ENCODE results near the gene LSMEM2. TPM values are rescaled to one million over a fixed set of nuclear protein-coding genes. Genes with fewer than 3 reads are reported as not detected.

Gene LSMEM2
- total RNA-seq, 1 experiment from 2014 or later = 0.57 TPM

DNA sequence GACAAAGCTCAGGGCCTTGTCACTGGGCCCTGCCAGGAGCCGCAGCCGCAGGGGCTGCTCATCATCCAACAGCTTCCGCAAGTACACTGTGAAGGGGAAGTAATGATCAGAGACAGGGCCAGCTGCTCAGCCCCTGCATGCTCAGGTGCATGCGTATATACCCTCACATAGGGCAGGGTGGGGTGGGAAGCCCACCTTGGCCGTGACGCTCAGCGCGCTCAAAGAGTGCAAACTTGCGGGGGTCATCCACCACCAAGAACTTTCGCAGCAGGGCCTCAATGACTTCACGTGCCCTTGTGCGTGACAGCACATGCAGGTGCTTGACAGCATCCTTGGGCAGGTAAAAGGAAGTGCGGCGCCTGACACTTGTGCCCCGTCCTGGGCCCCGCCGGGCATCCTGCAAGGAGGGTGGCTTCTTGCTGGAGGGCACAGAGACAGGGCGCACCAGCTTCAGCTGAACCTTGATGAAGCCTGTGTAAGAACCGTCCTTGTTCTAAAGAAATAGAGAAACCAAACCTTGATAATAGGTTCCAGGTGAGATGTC lies 52.5 kb downstream of the LSMEM2 start:
- Mint-ChIP-seq H3K4me3 (no peak overlapping the region), H3K27me3 (ENCODE audit: low read depth) (no peaks in the 10 kb centered on the region), H3K9me3 (no peaks in the 10 kb centered on the region), H3K4me1 (peaks cover 15% of the 10 kb centered on the region), H3K36me3 (peaks cover 24% of the 10 kb centered on the region), H3K27ac (no peak overlapping the region)
- ChIA-PET CTCF (interaction anchor here (0.8 kb wide), 1 partner anchor 15 kb away, joined by 6 read pairs; no protein-coding TSS in a partner anchor), POLR2A (no interaction called here)
- TF ChIP-seq, protein P1, sequence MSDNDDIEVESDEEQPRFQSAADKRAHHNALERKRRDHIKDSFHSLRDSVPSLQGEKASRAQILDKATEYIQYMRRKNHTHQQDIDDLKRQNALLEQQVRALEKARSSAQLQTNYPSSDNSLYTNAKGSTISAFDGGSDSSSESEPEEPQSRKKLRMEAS (CRISPR knock-in tag; IDR thresholded peaks at IDR 0.05) = no peak
- TF ChIP-seq TEAD1 (CRISPR knock-in tag; IDR thresholded peaks at IDR 0.05) = no peak
- no peak for TF ChIP-seq USF2 (CRISPR knock-in tag; IDR thresholded peaks at IDR 0.05)
- TF ChIP-seq MXD4 (CRISPR knock-in tag; IDR thresholded peaks at IDR 0.05; ENCODE audit: borderline replicate concordance) = no peak
- TF ChIP-seq IRF2 (CRISPR knock-in tag; IDR thresholded peaks at IDR 0.05; ENCODE audit: borderline replicate concordance, low read depth) = no peak
- TF ChIP-seq, protein P2, sequence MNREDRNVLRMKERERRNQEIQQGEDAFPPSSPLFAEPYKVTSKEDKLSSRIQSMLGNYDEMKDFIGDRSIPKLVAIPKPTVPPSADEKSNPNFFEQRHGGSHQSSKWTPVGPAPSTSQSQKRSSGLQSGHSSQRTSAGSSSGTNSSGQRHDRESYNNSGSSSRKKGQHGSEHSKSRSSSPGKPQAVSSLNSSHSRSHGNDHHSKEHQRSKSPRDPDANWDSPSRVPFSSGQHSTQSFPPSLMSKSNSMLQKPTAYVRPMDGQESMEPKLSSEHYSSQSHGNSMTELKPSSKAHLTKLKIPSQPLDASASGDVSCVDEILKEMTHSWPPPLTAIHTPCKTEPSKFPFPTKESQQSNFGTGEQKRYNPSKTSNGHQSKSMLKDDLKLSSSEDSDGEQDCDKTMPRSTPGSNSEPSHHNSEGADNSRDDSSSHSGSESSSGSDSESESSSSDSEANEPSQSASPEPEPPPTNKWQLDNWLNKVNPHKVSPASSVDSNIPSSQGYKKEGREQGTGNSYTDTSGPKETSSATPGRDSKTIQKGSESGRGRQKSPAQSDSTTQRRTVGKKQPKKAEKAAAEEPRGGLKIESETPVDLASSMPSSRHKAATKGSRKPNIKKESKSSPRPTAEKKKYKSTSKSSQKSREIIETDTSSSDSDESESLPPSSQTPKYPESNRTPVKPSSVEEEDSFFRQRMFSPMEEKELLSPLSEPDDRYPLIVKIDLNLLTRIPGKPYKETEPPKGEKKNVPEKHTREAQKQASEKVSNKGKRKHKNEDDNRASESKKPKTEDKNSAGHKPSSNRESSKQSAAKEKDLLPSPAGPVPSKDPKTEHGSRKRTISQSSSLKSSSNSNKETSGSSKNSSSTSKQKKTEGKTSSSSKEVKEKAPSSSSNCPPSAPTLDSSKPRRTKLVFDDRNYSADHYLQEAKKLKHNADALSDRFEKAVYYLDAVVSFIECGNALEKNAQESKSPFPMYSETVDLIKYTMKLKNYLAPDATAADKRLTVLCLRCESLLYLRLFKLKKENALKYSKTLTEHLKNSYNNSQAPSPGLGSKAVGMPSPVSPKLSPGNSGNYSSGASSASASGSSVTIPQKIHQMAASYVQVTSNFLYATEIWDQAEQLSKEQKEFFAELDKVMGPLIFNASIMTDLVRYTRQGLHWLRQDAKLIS (CRISPR knock-in tag; IDR thresholded peaks at IDR 0.05; ENCODE audit: borderline replicate concordance) = no peak
- TF ChIP-seq ATF3 (CRISPR knock-in tag; conservative IDR thresholded peaks at IDR 0.05) = no peak
- DNase-seq (ENCODE audit: low spot score) (no peak), ATAC-seq (no peak)

- H3K4me1 Mint-ChIP-seq = peaks cover 20% of the 10 kb centered on the region
- H3K27me3 Mint-ChIP-seq (ENCODE audit: low read depth) = peaks cover 10% of the 10 kb centered on the region
- ChIA-PET CTCF (no interaction called here), POLR2A (no interaction called here)
- DNase-seq (ENCODE audit: low spot score) (no peak), ATAC-seq (no peak)
- peak overlapping the region; percentile 36 for H3K27ac Mint-ChIP-seq
- H3K9me3 Mint-ChIP-seq = no peaks in the 10 kb centered on the region
- peaks cover 24% of the 10 kb centered on the region for H3K36me3 Mint-ChIP-seq
- no peak overlapping the region for H3K4me3 Mint-ChIP-seq
- TF ChIP-seq ERG (CRISPR knock-in tag; IDR thresholded peaks at IDR 0.05) = no peak
Measured at GRCh38 chr3:50333744-50334328, 54.9 kb downstream of the LSMEM2 start.

- Mint-ChIP-seq H3K36me3 (peaks cover 24% of the 10 kb centered on the region), H3K4me1 (peaks cover 24% of the 10 kb centered on the region), H3K27ac (0 out of 2 replicates have a peak overlapping the region, but pooled peaks have one; percentile 53), H3K9me3 (no peaks in the 10 kb centered on the region), H3K27me3 (ENCODE audit: low read depth) (peaks cover 16% of the 10 kb centered on the region), H3K4me3 (no peak overlapping the region)
- ATAC-seq (no peak), DNase-seq (ENCODE audit: low spot score) (no peak)
- no peak for TF ChIP-seq EMX1 (CRISPR knock-in tag; IDR thresholded peaks at IDR 0.05)
- TF ChIP-seq CREB1 (CRISPR knock-in tag; IDR thresholded peaks at IDR 0.05) = no peak
- TF ChIP-seq KAT7 (CRISPR knock-in tag; IDR thresholded peaks at IDR 0.05; ENCODE audit: borderline replicate concordance) = no peak
- TF ChIP-seq ZNF317 (CRISPR knock-in tag; IDR thresholded peaks at IDR 0.05; ENCODE audit: borderline replicate concordance, low read depth) = no peak
- TF ChIP-seq, protein P3, sequence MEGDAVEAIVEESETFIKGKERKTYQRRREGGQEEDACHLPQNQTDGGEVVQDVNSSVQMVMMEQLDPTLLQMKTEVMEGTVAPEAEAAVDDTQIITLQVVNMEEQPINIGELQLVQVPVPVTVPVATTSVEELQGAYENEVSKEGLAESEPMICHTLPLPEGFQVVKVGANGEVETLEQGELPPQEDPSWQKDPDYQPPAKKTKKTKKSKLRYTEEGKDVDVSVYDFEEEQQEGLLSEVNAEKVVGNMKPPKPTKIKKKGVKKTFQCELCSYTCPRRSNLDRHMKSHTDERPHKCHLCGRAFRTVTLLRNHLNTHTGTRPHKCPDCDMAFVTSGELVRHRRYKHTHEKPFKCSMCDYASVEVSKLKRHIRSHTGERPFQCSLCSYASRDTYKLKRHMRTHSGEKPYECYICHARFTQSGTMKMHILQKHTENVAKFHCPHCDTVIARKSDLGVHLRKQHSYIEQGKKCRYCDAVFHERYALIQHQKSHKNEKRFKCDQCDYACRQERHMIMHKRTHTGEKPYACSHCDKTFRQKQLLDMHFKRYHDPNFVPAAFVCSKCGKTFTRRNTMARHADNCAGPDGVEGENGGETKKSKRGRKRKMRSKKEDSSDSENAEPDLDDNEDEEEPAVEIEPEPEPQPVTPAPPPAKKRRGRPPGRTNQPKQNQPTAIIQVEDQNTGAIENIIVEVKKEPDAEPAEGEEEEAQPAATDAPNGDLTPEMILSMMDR (IDR thresholded peaks at IDR 0.05) = no peak
- TF ChIP-seq, protein P4, sequence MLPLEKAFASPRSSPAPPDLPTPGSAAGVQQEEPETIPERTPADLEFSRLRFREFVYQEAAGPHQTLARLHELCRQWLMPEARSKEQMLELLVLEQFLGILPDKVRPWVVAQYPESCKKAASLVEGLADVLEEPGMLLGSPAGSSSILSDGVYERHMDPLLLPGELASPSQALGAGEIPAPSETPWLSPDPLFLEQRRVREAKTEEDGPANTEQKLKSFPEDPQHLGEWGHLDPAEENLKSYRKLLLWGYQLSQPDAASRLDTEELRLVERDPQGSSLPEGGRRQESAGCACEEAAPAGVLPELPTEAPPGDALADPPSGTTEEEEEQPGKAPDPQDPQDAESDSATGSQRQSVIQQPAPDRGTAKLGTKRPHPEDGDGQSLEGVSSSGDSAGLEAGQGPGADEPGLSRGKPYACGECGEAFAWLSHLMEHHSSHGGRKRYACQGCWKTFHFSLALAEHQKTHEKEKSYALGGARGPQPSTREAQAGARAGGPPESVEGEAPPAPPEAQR (CRISPR knock-in tag; IDR thresholded peaks at IDR 0.05) = no peak
- TF ChIP-seq CBFB (CRISPR knock-in tag; IDR thresholded peaks at IDR 0.05; ENCODE audit: low read depth) = no peak
- TF ChIP-seq, protein P5, sequence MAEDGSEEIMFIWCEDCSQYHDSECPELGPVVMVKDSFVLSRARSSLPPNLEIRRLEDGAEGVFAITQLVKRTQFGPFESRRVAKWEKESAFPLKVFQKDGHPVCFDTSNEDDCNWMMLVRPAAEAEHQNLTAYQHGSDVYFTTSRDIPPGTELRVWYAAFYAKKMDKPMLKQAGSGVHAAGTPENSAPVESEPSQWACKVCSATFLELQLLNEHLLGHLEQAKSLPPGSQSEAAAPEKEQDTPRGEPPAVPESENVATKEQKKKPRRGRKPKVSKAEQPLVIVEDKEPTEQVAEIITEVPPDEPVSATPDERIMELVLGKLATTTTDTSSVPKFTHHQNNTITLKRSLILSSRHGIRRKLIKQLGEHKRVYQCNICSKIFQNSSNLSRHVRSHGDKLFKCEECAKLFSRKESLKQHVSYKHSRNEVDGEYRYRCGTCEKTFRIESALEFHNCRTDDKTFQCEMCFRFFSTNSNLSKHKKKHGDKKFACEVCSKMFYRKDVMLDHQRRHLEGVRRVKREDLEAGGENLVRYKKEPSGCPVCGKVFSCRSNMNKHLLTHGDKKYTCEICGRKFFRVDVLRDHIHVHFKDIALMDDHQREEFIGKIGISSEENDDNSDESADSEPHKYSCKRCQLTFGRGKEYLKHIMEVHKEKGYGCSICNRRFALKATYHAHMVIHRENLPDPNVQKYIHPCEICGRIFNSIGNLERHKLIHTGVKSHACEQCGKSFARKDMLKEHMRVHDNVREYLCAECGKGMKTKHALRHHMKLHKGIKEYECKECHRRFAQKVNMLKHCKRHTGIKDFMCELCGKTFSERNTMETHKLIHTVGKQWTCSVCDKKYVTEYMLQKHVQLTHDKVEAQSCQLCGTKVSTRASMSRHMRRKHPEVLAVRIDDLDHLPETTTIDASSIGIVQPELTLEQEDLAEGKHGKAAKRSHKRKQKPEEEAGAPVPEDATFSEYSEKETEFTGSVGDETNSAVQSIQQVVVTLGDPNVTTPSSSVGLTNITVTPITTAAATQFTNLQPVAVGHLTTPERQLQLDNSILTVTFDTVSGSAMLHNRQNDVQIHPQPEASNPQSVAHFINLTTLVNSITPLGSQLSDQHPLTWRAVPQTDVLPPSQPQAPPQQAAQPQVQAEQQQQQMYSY (CRISPR knock-in tag; IDR thresholded peaks at IDR 0.05) = no peak
- ChIA-PET CTCF (no interaction called here), POLR2A (no interaction called here)
Measured at GRCh38 chr3:50334339-50335075, 55.6 kb downstream of the LSMEM2 start.

Measured in WTC11 (cell line).